NCI-H2029 treated with DMSO at 0.1 percent for 48 hours (cell line): ENCODE data around the gene SUMF1.
"Not testable (repeated sequence)": the region's sequence is repeated elsewhere in the genome, so short reads cannot be mapped to it uniquely, and the experiment has no call there.

Source experiments
- DNase-seq: peaks from one replicate; lab custom pipeline; 2025; lab: John Stamatoyannopoulos, UW

The SUMF1 gene

GRCh38 chr3:4461468-4462090 is 5.5 kb downstream of the SUMF1 start:
- DNase-seq: no peak

GRCh38 chr3:4460334-4460733 is 6.7 kb downstream of the SUMF1 start:
- no peak for DNase-seq

GRCh38 chr3:4458961-4459360 is 8.1 kb downstream of the SUMF1 start:
- no peak for DNase-seq

GRCh38 chr3:4456780-4457179 is 10.3 kb downstream of the SUMF1 start:
- DNase-seq: not testable (repeated sequence)

- DNase-seq: no peak
These were observed 12.9 kb downstream of the SUMF1 start for GRCh38 chr3:4454142-4454541.

DNA sequence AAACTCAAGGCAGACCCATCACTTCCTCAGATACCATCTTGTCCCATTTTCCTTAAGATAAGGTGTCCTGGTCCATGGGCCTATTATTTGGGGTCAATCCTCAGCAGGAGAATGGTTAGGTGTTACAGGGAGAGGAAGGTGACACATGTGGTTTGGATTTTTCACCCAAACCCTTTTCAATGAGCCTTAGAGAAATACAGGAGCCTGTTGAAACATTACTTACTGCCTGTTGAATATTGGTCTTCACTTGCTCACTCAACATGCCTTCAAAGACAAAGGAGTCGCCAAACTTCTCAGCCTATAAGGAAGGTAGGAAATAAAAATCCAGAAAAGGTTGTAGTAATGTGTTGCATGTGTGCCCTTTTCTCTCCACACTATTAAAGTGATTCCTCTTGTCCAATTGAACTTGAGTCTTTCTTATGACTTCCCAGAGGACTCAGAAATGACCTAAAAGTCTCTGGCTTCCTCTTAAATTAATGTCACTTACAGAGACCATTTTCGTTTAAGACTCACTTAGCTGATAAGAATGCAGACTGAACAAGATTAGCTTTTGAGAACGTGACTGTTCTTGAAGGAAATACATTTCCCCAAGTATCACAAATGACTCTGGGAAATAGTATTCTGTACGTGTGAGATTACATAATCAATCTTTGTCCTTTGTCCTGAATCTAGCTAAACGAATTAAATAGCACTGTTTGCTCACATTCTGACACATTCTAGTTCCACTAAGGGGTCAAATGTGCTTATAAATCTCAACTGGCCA is 17.8 kb downstream of the SUMF1 start:
- DNase-seq: no peak

- DNase-seq: no peak
These were observed 18.9 kb downstream of the SUMF1 start for GRCh38 chr3:4448187-4448586.

DNA sequence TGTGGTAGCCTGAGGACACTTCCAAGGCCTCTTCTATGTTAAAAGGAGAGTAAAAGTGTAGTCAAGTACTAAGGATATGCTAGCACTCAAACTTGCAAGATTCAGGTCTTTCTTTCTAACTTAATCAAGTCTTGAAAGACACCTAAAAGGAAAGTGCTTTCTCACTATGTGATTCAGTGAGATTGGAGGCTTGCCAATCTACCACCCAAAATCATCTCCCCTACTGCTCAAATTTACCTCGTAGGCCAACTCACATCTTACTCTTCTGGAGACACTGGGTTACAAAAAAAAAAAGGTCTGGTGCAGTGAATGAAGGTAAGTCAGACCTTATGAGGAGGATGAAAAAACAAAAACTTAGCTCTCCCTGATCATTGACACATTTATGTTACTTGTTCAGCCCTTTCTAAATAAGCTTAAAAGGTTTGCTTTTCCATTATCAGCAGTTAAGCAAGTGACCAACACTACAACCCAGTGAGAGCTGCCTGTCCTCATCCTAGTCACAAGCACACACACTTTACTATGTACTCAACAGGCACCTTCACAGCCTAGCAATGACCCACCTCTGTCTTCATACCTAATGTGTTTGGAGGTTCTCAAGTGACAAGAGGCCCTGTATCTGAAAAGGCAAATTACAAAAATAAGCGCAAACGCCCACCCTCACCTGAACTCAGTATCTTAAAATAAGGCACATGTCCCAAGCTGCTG is 19.6 kb downstream of the SUMF1 start:
- DNase-seq: no peak

- DNase-seq: no peak
These were observed 26.1 kb downstream of the SUMF1 start for GRCh38 chr3:4440951-4441350.

GRCh38 chr3:4438296-4438695 is 28.8 kb downstream of the SUMF1 start:
- no peak for DNase-seq

DNA sequence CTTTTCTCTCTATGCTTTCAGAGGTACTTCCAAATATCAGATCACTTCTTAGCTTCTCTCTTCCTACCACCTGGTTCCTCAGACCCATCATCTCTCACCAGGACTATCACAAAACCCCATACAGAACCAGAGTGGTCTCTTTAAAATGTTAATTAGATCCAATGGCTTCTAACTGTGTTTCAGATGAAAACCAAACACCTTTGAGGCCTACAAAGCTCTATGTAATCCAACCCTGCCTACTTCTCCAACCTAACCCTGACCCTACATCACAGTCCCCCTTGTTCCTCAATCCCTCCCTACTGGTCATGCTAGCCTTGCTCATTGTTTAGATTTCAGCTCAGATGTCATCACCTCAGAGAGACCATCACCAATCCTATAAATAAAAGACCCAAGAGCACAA is 34.8 kb downstream of the SUMF1 start:
- DNase-seq: no peak

- DNase-seq: no peak
These were observed 37.3 kb downstream of the SUMF1 start for GRCh38 chr3:4429648-4430350.

DNA sequence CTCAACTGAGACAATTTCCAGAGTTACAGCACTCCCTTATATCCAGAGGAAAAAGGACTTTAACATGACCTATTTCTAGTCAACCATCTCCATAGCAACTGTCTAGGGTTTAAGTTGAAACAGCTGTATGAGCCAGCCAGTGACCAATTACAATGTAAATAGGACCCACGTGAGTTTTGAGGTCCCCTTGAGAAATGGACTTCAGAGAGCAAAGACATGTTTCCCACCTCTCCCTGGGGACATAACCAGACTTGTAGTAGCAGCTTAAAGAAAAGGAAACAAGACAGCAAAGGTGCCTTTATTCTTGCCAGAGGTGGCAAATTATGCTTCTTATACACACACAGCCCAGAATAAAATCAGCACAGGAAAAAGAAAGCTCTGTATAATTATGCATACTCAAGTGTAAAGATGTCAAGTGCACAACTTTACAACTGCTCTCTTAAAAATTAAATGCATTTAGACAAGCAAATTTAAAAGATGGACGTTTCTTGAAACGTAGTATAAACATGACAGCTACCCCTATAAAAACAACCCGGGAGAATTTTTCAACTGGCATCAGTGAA is 40.2 kb downstream of the SUMF1 start:
- DNase-seq: no peak

DNA sequence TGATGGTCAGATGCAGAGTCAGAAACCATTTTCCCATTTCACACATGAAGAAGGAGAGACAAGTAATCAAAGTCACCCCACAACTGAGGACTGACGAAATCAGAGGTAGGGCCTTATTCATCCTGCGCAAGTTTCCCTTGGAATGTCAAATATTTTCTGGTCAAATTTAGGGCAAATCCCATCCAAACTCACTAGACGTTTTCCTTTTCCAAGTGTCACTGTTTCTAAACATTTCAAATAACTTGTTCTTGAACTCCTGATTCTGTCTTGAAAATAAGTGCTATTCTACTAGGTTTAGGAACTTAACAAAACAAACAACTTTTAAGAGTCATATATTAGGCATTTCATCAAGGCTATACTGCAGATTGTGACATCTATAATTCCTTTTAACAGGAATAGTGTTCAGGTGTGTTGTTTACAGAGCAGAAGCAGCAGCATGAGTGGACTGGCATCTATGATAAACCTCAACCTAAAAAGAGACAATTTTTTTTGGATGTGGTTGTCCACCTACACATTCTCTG is 40.7 kb downstream of the SUMF1 start:
- DNase-seq: no peak

DNA sequence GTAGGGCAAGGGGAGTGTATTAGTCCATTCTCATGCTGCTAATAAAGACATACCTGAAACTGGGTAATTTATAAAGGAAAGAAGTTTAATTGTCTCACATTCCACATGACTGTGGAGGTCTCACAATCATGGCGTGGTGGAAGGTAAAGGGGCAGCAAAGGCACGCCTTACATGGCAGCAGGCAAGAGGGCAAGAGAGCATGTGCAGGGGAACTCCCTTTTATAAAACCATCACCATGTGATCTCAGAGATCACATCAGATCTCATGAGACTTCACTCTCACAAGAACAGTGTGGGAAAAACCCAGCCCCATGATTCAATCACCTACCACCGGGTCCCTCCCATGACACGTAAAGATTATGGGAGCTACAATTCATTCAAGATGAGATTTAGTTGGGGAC is 41.4 kb downstream of the SUMF1 start:
- DNase-seq: no peak

DNA sequence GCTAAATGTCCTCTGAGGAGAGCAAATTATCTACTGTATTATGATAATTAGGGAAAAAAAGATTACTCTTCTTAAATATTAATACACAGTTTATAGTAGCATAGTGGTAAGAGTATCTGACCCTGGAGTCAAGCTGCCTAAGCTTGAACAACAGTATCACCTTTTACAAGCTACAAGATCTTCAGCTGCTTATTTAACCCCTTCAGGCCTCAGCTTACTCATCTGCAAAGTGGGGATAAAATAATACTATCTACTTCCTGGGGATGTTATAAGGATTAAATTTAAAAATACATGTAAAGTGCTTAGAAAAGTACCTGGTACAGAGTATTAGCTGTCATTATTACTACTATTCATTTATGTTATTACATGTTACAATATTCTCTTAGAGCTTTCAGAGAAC is 42.0 kb downstream of the SUMF1 start:
- DNase-seq: no peak

DNA sequence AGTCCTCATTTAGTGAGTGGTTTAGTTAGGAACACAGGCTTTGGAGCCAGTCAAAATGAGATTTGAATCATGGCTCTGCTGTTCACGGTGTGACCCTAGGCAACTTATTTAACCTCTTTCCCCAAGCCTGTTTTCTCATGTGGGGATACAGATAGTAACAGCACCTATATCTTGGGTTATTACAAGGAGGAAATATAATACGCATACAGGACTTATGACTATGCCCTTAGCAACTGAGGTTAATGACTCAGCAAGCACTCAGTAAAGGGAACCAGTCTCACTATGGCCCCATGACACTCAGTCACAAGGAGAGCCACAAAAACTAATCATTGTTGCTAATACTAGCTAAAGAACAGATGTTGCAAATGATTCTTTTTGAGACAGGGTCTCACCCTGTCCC is 45.9 kb downstream of the SUMF1 start:
- DNase-seq: no peak

GRCh38 chr3:4419920-4420319 is 47.1 kb downstream of the SUMF1 start:
- DNase-seq: no peak

DNA sequence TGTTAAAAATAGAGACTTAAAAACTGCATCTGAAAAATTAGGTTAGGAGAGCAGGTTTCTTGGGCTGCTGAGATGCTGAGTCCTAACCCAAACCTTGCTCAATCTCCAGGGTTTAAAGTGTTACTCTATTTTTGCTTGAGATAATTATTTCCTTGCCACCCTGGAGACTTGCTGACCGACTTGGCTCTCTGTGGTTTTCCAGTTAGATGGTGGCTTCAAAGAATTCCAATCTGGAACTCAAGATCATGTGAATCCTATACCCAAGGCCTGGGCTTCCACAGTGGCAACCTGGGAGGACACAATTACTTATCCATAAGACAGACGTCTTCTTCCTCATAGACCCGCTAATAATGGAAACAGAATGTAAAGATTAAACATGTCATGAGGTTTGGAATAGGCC is 47.7 kb downstream of the SUMF1 start:
- DNase-seq: no peak

DNA sequence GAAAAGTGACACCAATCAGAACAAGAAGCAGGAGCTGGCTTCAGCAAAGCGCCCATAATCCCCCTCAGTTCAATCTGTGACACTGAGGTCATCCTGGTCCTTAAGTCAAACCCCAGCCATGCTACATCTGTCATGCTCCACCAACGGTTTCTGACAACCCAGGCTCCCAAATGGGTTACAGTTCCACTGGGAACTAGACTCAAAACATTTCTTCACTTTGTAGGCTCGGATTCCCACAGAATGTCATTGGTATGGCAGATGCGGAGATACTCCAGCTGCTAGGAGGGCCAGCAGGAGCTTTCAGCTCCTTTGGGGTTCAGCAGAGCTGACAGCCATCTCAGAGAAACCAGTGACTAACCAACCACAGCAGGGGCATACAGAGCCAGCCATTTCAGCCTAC is 48.9 kb downstream of the SUMF1 start:
- no peak for DNase-seq

DNA sequence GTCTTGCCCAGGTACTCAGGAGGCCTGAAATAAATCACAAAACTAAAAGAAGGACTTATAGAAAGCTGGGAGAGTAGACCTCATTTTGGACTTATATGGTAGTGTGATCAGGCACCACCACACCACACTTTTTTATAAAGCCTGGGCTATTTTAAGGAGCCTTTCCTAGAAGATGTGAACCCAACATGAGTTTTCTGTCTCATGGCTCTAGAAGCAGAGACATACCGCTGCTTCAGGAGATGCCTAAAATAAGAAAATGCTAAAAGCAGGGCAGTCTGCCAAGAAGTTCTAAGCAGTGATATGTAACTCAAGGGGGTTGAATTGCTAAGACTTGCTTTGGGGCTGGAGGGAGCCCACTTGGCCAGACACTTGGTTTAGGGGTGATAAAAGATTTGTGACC is 49.6 kb downstream of the SUMF1 start:
- no peak for DNase-seq

- no peak for DNase-seq
These were observed 50.1 kb downstream of the SUMF1 start for GRCh38 chr3:4416961-4417360.
